Fibroblast of pulmonary artery (primary cell): Measurements from ENCODE around the gene ALPL.
A peak's percentile ranks its signal among the peaks of the same experiment; 100 is the strongest.

Experiments used
- DNase-seq: peaks from one replicate; pipeline ENCODE4 v3.0.0-alpha.2; 2010; ENCODE audit warnings: low read depth
- H3K4me3 ChIP-seq: replicated peaks from 2 replicates; pipeline ENCODE4 v1.5.1; 2011; ENCODE audit warnings: low read depth, mild to moderate bottlenecking, control low read depth, low read length, moderate library complexity
- CTCF ChIP-seq: IDR thresholded peaks from 2 replicates; pipeline ENCODE4 v1.5.1; 2011; ENCODE audit warnings: mild to moderate bottlenecking, control low read depth, low read length, inconsistent platforms; ENCODE audit errors: missing control alignments

ALPL gene

GRCh38 chr1:21489146-21489545 is 20.1 kb upstream of the ALPL start:
- no peak for DNase-seq
- TF ChIP-seq CTCF: no peak
- H3K4me3 ChIP-seq: no peak overlapping the region

- peak; percentile 70 for DNase-seq
- H3K4me3 ChIP-seq: no peak overlapping the region
- peak; percentile 62 for TF ChIP-seq CTCF
Observed at GRCh38 chr1:21490774-21491487, 18.3 kb upstream of the ALPL start.

GRCh38 chr1:21491488-21492355 is 17.5 kb upstream of the ALPL start:
- H3K4me3 ChIP-seq: no peak overlapping the region
- DNase-seq: peak; percentile 33
- no peak for TF ChIP-seq CTCF

GRCh38 chr1:21492356-21492625 is 16.9 kb upstream of the ALPL start:
- H3K4me3 ChIP-seq: no peak overlapping the region
- no peak for DNase-seq
- no peak for TF ChIP-seq CTCF

GRCh38 chr1:21494196-21494595 is 15.0 kb upstream of the ALPL start:
- no peak for TF ChIP-seq CTCF
- no peak overlapping the region for H3K4me3 ChIP-seq
- no peak for DNase-seq

- no peak for DNase-seq
- no peak overlapping the region for H3K4me3 ChIP-seq
- TF ChIP-seq CTCF: no peak
Observed at GRCh38 chr1:21495225-21495820, 13.9 kb upstream of the ALPL start.
